ENCODE measurements around the gene BMPR2.
A peak's percentile ranks its signal among the peaks of the same experiment; 100 is the strongest.

The BMPR2 gene

DNA sequence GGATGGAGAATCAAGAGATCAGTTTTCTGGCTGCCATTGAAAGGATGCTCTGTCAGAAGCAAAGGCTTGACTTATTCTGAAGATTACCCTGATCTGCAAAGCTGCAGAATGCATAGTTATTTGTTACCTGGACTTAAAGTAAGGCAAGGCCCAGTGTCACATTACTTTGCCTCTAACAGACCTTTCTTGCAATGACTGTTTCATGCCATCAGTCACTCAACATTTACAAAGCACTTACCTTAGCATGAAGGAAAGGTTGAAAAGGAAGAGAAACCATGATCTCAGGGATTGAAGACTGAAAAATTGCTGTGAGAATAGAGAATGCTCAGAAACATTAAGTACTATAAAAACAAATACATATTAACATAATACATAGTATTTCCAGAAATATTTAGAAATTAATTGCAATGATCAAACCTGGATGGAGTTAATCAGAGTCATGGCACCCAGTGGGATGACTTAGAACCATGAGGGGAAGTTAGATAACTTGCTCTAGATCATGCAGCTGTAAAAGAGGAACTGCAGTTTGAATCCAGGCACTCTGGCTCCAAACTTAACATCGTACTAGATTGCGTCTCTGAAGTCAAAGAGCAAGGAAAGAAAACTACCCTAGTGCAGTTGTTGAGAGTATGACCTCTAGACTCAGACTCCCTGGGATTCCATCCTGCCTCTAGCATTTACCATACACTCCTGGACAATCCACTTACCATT, 232.2 kb downstream of the BMPR2 start:
- DNase-seq = peak; percentile 73

GRCh38 chr2:202609381-202610145, 233.4 kb downstream of the BMPR2 start:
- no peak for DNase-seq

- DNase-seq = no peak
Observed at GRCh38 chr2:202610380-202610779, 234.3 kb downstream of the BMPR2 start.

GRCh38 chr2:202612145-202612544, 236.0 kb downstream of the BMPR2 start:
- no peak for DNase-seq

- no peak for DNase-seq
Observed at GRCh38 chr2:202613479-202613878, 237.4 kb downstream of the BMPR2 start.
